ENCODE results near the gene ARHGEF28.

ARHGEF28 gene

DNA sequence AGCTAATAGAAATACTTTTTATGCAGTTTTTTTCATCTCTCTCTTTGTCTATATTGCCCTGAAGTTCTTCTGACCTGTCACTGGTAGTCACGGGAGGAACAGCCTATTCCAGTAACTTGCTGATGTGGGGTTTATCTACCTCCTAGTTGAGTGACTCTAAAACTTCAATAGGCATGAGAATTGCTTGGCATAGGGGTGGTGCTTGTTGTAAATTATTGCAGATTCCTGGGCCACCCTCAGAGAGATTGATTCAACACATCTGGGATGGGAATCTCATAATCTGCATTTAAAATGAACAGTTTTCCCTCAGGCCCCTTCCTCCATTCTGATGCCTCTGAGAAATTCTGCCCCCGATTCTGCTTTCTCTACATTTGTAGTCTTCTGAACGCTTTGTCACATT lies 184.4 kb downstream of the ARHGEF28 start:
- no peak for DNase-seq (ENCODE audit: low read depth in 1 of 2, low spot score in 1 of 2)
- Histone ChIP-seq H3K4me3 (replicated peaks; ENCODE audit: insufficient read depth, low read length) (no peak overlapping the region), H3K27ac (replicated peaks) (no peak overlapping the region), H3K27me3 (ENCODE audit: insufficient read depth, poor library complexity, severe bottlenecking) (no peaks in the 10 kb centered on the region)
- TF ChIP-seq GABPA (IDR thresholded peaks at IDR 0.05; ENCODE audit: low read depth): no peak
- TF ChIP-seq SPI1 (IDR thresholded peaks at IDR 0.05; ENCODE audit: borderline replicate concordance, low read depth): no peak
- no peak for TF ChIP-seq POLR2AphosphoS5 (IDR thresholded peaks at IDR 0.05; ENCODE audit: low read depth)
- TF ChIP-seq, protein P1, sequence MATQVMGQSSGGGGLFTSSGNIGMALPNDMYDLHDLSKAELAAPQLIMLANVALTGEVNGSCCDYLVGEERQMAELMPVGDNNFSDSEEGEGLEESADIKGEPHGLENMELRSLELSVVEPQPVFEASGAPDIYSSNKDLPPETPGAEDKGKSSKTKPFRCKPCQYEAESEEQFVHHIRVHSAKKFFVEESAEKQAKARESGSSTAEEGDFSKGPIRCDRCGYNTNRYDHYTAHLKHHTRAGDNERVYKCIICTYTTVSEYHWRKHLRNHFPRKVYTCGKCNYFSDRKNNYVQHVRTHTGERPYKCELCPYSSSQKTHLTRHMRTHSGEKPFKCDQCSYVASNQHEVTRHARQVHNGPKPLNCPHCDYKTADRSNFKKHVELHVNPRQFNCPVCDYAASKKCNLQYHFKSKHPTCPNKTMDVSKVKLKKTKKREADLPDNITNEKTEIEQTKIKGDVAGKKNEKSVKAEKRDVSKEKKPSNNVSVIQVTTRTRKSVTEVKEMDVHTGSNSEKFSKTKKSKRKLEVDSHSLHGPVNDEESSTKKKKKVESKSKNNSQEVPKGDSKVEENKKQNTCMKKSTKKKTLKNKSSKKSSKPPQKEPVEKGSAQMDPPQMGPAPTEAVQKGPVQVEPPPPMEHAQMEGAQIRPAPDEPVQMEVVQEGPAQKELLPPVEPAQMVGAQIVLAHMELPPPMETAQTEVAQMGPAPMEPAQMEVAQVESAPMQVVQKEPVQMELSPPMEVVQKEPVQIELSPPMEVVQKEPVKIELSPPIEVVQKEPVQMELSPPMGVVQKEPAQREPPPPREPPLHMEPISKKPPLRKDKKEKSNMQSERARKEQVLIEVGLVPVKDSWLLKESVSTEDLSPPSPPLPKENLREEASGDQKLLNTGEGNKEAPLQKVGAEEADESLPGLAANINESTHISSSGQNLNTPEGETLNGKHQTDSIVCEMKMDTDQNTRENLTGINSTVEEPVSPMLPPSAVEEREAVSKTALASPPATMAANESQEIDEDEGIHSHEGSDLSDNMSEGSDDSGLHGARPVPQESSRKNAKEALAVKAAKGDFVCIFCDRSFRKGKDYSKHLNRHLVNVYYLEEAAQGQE (IDR thresholded peaks at IDR 0.05; ENCODE audit: insufficient replicate concordance, low read depth): no peak
- TF ChIP-seq, protein P2, sequence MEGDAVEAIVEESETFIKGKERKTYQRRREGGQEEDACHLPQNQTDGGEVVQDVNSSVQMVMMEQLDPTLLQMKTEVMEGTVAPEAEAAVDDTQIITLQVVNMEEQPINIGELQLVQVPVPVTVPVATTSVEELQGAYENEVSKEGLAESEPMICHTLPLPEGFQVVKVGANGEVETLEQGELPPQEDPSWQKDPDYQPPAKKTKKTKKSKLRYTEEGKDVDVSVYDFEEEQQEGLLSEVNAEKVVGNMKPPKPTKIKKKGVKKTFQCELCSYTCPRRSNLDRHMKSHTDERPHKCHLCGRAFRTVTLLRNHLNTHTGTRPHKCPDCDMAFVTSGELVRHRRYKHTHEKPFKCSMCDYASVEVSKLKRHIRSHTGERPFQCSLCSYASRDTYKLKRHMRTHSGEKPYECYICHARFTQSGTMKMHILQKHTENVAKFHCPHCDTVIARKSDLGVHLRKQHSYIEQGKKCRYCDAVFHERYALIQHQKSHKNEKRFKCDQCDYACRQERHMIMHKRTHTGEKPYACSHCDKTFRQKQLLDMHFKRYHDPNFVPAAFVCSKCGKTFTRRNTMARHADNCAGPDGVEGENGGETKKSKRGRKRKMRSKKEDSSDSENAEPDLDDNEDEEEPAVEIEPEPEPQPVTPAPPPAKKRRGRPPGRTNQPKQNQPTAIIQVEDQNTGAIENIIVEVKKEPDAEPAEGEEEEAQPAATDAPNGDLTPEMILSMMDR (IDR thresholded peaks at IDR 0.05; ENCODE audit: insufficient read depth, low read length): no peak

DNA sequence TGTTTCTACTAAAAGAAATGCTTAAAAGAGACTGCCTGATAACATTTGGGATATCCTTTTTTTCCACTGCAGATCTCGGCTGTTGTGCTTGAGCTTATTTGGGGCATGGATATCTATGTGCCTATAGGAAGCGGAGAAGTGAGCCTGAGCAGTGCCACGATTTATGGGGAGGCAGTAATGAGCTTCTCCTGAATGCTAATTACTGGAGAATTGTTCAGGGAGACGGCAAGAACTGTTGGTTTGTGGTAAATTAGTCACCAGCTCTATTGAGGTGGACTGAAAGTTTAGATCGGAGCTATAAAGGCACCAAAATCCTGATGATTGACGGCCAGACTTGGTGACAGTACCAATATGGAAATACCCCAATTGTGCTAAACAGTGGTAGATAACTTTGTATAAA lies 186.5 kb downstream of the ARHGEF28 start:
- Histone ChIP-seq H3K4me3 (replicated peaks; ENCODE audit: insufficient read depth, low read length) (no peak overlapping the region), H3K27me3 (ENCODE audit: insufficient read depth, poor library complexity, severe bottlenecking) (no peaks in the 10 kb centered on the region), H3K27ac (replicated peaks) (no peak overlapping the region)
- DNase-seq (ENCODE audit: low read depth in 1 of 2, low spot score in 1 of 2): no peak
- TF ChIP-seq GABPA (IDR thresholded peaks at IDR 0.05; ENCODE audit: low read depth) (no peak), POLR2AphosphoS5 (IDR thresholded peaks at IDR 0.05; ENCODE audit: low read depth) (no peak), SPI1 (IDR thresholded peaks at IDR 0.05; ENCODE audit: borderline replicate concordance, low read depth) (no peak)
- TF ChIP-seq, protein P1 (IDR thresholded peaks at IDR 0.05; ENCODE audit: insufficient replicate concordance, low read depth): no peak
- TF ChIP-seq, protein P2 (IDR thresholded peaks at IDR 0.05; ENCODE audit: insufficient read depth, low read length): no peak

DNA sequence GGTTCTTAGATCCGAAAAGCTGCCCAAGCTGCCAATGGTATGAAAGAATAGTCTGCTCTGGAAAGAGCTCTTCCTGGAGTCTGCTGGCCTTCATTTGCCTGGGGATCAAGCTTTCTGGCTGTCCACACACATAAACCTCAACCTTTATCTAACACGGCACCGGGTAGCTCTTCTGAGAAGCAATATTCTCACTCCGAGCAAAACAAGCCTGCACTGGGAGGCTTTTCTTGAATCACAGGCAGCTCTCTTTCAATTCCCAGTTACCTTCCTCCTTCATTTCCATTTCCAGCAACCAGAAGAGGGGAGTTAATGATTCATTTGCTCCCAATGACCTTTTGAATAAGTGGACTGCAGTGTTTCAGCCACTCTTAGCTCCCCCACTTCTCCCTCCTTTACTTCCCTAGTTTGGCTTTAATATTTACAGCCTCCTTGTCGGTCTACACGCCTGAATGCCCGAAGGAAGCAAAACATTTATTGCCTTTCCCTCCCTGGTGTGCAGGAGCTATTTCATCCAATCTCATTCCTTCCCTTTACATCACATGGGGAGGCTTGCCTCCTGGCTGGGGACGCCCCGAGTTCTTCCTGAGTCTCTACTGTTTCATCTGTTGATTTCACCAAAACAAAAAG lies 187.1 kb downstream of the ARHGEF28 start:
- no peak for DNase-seq (ENCODE audit: low read depth in 1 of 2, low spot score in 1 of 2)
- TF ChIP-seq GABPA (IDR thresholded peaks at IDR 0.05; ENCODE audit: low read depth): no peak
- no peak for TF ChIP-seq POLR2AphosphoS5 (IDR thresholded peaks at IDR 0.05; ENCODE audit: low read depth)
- TF ChIP-seq SPI1 (IDR thresholded peaks at IDR 0.05; ENCODE audit: borderline replicate concordance, low read depth): no peak
- TF ChIP-seq, protein P2 (IDR thresholded peaks at IDR 0.05; ENCODE audit: insufficient read depth, low read length): no peak
- no peaks in the 10 kb centered on the region for H3K27me3 ChIP-seq (ENCODE audit: insufficient read depth, poor library complexity, severe bottlenecking)
- H3K27ac ChIP-seq (replicated peaks): no peak overlapping the region
- no peak overlapping the region for H3K4me3 ChIP-seq (replicated peaks; ENCODE audit: insufficient read depth, low read length)

All from HL-60 (cell line).